WERI-Rb-1 (cell line): ENCODE data around the gene RILPL1.
A peak's percentile ranks its signal among the peaks of the same experiment; 100 is the strongest.
"Not testable (repeated sequence)": the region's sequence is repeated elsewhere in the genome, so short reads cannot be mapped to it uniquely, and the experiment has no call there.

Source experiments
- DNase-seq: peaks from one replicate; pipeline ENCODE4 v3.0.0-alpha.2; 2020
- H3K27ac ChIP-seq: fragments of 250-450 bp; sonication (Bioruptor Pico); 2 replicates; pipeline ENCODE4 v1.5.1; 2020; ENCODE audit warnings: mild to moderate bottlenecking, moderate library complexity
- H3K27me3 ChIP-seq: fragments of 250-450 bp; sonication (Bioruptor Pico); 2 replicates; pipeline ENCODE4 v1.5.1; 2021; ENCODE audit warnings: mild to moderate bottlenecking, low read depth, moderate library complexity; ENCODE audit not compliant: insufficient read depth, severe bottlenecking
- H3K36me3 ChIP-seq: fragments of 250-450 bp; sonication (Bioruptor Pico); 2 replicates; pipeline ENCODE4 v1.5.1; 2020; ENCODE audit warnings: mild to moderate bottlenecking, moderate library complexity
- H3K4me3 ChIP-seq: 2 replicates; pipeline ENCODE4 v1.5.1; 2011; ENCODE audit warnings: low read depth, mild to moderate bottlenecking, control low read depth, low read length
- H3K9me3 ChIP-seq: fragments of 250-450 bp; sonication (Bioruptor Pico); 2 replicates; pipeline ENCODE4 v1.5.1; 2021; ENCODE audit warnings: mild to moderate bottlenecking, moderate library complexity; ENCODE audit not compliant: severe bottlenecking
- TF ChIP-seq, protein P1 (sequence below): IDR thresholded peaks from 2 replicates; pipeline ENCODE4 v1.5.1; 2011; ENCODE audit warnings: low read depth, mild to moderate bottlenecking, control low read depth, inconsistent platforms, low read length

RILPL1 gene, protein sequence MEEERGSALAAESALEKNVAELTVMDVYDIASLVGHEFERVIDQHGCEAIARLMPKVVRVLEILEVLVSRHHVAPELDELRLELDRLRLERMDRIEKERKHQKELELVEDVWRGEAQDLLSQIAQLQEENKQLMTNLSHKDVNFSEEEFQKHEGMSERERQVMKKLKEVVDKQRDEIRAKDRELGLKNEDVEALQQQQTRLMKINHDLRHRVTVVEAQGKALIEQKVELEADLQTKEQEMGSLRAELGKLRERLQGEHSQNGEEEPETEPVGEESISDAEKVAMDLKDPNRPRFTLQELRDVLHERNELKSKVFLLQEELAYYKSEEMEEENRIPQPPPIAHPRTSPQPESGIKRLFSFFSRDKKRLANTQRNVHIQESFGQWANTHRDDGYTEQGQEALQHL

DNA sequence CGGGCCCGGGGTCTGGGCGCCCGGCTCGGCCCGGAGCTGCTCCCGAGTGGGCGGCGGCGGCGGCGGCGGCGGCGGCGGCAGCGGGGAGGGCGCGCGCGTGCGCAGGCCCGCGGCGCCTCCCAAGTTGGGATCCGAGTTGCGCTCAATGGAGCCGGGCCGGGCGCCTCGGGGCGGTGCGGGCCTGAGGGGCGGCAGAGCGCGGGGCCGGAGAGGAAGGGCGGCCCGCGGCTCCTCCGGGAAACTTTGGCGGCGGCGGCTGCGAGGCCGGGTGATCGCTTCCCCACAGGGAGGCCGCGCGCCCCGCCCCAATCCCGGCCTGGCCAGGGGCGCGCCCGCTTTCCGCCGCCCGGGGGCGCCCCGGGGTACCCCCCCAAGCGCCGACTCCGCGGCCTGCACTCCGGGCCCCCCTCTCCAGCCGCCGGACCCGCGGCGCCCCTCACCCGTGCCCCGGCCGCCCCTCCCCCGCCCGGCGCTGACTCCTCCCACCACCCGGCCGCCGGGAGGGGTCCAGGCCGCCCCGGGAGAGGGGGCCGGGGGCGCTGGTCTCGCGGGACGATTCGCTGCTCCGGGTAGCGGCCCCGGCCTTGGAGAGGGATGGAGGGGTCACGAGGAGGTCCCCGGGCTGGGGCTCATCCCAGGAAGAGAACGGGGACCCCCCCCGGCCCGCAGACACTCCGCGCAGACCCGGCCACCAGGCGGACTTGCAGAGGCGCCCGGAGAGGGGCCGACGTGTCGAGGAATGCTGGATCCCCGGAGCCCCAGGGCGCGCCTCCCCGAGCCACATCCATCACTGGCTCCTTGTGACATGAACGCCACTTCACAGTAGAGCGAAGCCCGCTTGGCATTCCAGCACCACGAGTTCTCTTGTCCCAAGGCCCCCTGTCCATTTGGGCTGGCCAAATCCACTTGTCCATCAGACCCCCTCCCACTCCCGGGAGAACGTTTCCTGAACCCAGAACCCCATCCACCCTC, at the start of gene RILPL1:
TSS of gene RILPL1 (minus strand) at position 48 of the 972 bp plus-strand sequence. CDS start 237 bp downstream, outside the sequence.
- H3K4me3 ChIP-seq: peak within 1 kb of the TSS; percentile 52
- no peaks in the 10 kb centered on the region; the same call in 1 of the 2 replicates for H3K36me3 ChIP-seq
- no peaks in the 10 kb centered on the region for H3K27me3 ChIP-seq
- DNase-seq: peak; percentile 63
- H3K9me3 ChIP-seq: no peaks in the 10 kb centered on the region
- peak within 1 kb of the TSS; percentile 71 for H3K27ac ChIP-seq
- TF ChIP-seq, protein P1, sequence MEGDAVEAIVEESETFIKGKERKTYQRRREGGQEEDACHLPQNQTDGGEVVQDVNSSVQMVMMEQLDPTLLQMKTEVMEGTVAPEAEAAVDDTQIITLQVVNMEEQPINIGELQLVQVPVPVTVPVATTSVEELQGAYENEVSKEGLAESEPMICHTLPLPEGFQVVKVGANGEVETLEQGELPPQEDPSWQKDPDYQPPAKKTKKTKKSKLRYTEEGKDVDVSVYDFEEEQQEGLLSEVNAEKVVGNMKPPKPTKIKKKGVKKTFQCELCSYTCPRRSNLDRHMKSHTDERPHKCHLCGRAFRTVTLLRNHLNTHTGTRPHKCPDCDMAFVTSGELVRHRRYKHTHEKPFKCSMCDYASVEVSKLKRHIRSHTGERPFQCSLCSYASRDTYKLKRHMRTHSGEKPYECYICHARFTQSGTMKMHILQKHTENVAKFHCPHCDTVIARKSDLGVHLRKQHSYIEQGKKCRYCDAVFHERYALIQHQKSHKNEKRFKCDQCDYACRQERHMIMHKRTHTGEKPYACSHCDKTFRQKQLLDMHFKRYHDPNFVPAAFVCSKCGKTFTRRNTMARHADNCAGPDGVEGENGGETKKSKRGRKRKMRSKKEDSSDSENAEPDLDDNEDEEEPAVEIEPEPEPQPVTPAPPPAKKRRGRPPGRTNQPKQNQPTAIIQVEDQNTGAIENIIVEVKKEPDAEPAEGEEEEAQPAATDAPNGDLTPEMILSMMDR: peak; percentile 19; the same call in 1 of the 2 replicates

DNA sequence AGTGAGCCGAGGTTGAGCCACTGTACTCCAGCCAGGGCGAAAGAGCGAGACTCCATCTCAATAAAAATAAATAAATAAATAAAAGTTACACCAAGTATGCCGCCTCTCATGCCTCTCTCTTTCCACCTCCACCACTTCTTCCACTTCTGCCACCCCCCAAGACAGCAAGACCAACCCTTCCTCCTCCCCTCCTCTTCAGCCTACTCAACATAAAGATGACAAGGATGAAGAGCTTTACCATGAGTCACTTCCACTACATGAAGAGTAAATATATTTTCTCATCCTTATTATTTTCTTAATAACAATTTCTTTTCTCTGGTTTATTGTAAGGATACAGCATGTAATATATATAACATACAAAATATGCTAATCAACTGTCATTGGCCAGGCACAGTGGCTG, 47.3 kb upstream of the RILPL1 start:
- Histone ChIP-seq H3K27me3 (no peaks in the 10 kb centered on the region), H3K4me3 (no peak overlapping the region), H3K27ac (no peak overlapping the region), H3K9me3 (peaks cover 2% of the 10 kb centered on the region), H3K36me3 (peaks cover 11% of the 10 kb centered on the region)
- TF ChIP-seq, protein P1: no peak
- no peak for DNase-seq

DNA sequence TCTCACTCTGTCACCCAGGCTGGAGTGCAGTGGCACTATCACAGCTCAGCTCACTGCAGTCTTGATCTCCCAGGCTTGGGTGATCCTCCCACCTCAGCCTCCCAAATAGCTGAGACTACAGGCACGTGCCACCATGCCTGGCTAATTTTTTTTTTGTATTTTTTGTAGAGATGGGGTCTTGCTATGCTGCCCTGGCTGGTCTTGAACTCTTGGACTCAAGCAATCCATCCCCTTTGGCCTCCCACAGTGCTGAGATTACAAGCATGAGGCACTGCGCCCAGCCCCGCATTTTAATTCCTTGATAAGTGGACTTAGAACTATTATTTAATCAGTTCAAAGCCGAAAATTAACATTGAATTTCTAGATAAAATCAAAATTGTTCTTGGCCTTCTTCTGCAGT, 45.3 kb upstream of the RILPL1 start:
- H3K27ac ChIP-seq, H3K4me3 ChIP-seq, H3K9me3 ChIP-seq, DNase-seq, H3K36me3 ChIP-seq, H3K27me3 ChIP-seq: not testable (repeated sequence)

DNA sequence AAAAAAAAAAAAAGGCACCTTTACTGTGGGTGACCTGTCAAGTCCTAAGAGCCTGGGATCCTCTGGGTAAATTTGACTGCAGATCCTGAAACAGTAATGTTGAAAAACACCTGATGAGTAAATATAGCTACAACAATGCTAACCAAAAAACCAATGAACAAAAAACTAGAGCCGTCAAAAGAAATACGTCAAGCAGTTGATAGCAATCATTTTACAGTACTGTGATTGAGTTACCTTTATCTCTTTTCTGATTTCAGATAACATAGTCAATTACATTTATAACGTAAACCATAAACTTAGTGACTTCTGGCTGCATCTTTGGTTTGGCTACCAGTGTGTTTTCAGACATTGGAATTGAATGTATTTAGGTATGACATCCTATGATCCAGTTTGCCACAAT, 44.7 kb upstream of the RILPL1 start:
- TF ChIP-seq, protein P1: no peak
- Histone ChIP-seq H3K27ac (no peak overlapping the region), H3K4me3 (no peak overlapping the region), H3K36me3 (peaks cover 4% of the 10 kb centered on the region), H3K9me3 (peaks cover 2% of the 10 kb centered on the region), H3K27me3 (no peaks in the 10 kb centered on the region)
- DNase-seq: no peak

DNA sequence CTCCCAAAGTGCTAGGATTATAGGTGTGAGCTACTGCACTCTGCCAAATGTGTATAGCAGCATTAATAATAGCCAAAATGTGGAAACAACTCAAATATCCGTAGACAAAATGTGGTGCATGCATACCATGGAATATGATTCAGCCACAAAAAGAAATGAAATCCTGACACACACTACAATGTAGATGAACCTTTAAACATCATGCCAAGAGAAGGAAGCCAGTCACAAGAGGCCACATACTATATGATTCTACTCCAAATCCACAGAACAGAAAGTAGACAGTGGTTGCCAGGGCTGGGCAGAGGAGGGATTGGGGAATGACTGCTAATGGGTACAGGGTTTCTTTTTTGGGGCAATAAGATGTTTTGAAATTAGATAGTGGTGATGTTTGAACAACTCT, 43.1 kb upstream of the RILPL1 start:
- DNase-seq: no peak
- TF ChIP-seq, protein P1: no peak
- no peaks in the 10 kb centered on the region; the same call in 1 of the 2 replicates for H3K36me3 ChIP-seq
- no peak overlapping the region for H3K27ac ChIP-seq
- no peak overlapping the region for H3K4me3 ChIP-seq
- H3K9me3 ChIP-seq: no peaks in the 10 kb centered on the region
- no peaks in the 10 kb centered on the region for H3K27me3 ChIP-seq

DNA sequence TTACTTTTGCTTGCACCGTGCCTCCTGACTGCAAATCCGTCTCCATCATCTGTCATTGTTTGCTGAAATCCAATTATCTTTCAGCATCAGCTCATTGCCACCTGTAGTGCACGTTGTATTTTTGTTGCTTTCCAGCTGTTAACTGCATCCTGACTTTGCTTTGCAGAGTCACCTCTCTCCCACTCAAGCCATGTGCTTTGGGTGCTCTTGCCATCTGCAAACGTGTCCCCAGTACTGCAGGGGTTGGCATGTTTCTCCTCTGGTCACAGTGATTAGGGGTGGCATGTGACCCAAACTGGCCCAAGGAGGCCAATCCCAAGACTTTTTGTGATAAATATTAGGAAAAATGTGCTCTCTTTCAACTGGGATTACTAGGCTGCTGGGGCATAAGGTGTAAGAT, 40.4 kb upstream of the RILPL1 start:
- Histone ChIP-seq H3K4me3 (no peak overlapping the region), H3K9me3 (no peaks in the 10 kb centered on the region), H3K27ac (no peak overlapping the region), H3K27me3 (no peaks in the 10 kb centered on the region), H3K36me3 (no peaks in the 10 kb centered on the region; the same call in 1 of the 2 replicates)
- no peak for DNase-seq
- TF ChIP-seq, protein P1: no peak
